Measurements from ENCODE around the gene UPF1. TPM values are rescaled to one million over a fixed set of nuclear protein-coding genes. Genes with fewer than 3 reads are reported as not detected.
A peak's percentile ranks its signal among the peaks of the same experiment; 100 is the strongest.

UPF1 gene
- total and polyA plus RNA-seq, 9 donors, result 29.8 to 44.3 (median 41.3) TPM

DNA sequence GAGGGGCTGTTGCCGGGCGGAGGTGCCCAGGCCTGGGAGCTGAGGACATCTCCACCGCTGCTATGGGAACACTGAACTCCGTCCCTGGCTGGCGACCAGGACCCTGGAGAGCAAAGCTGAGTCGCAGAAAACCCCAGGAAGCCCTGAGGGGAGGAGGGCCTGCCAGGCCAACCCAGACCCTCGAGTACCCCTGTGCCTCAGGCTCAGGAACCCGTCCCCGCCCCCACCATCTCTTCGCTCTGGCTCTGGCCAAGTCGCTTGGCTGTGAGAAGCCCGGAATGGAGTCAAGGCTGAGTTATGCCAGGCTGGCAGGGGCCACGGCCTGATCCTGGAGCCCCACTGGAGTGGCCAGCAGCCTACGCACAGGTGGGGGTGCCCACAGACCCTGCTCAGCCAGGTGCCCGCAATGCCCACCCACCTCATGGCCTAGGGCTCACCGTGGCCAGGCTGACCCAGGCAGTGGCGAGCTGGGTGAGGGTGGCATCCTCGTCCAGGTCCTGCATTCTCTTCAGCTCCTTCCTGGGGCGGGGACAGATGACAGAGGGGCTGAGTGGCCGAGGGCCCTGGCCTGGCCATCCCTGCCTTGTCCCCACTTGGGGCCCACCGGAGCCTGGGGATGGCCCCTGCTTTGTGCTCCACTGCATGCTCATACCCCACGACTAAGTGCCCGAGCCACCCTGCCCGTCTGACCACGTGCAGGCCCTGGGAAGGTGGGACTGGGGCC, 72.7 kb downstream of the UPF1 start:
- H3K9me3 ChIP-seq (replicated peaks; ENCODE audit: control insufficient read depth, low read depth, low read length), result no peaks in the 10 kb centered on the region
- no peak overlapping the region for H3K27ac ChIP-seq (ENCODE audit: low read length)
- peak; percentile 3 for DNase-seq
- H3K4me1 ChIP-seq (ENCODE audit: control insufficient read depth, insufficient read depth, low read length), result no peaks in the 10 kb centered on the region
- H3K36me3 ChIP-seq (ENCODE audit: control insufficient read depth, insufficient read depth, low read length), result peaks cover 83% of the 10 kb centered on the region
- WGBS (ENCODE audit: insufficient coverage), result 90% methylated on average over 25 of the region's 25 CpGs
- H3K27me3 ChIP-seq (ENCODE audit: control insufficient read depth, insufficient read depth, low read length), result no peaks in the 10 kb centered on the region
- H3K4me3 ChIP-seq (ENCODE audit: low read length), result no peak overlapping the region

DNA sequence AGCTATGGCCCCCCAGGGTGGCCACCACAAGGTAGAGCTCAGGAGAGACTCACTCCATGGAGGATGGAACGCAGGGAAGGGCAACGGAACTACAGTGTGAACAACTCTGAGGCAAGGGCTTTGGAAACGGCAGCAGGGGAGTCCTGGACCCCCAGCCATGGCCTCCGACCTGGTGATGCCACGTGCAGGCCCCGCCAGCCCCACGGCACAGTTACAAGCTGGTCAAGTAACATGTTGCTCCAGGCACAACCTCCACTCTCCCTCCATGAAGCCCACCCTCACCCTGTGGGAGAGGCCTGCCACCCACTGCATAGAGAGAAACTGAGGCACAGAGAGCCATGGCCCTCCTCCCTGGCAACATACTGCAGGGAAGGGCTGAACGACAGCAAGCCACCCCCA, 73.3 kb downstream of the UPF1 start:
- peaks cover 80% of the 10 kb centered on the region for H3K36me3 ChIP-seq (ENCODE audit: control insufficient read depth, insufficient read depth, low read length)
- H3K4me3 ChIP-seq (ENCODE audit: low read length), result no peak overlapping the region
- DNase-seq, result peak; percentile 4
- WGBS (ENCODE audit: insufficient coverage), result 91% methylated on average over 7 of the region's 8 CpGs
- H3K4me1 ChIP-seq (ENCODE audit: control insufficient read depth, insufficient read depth, low read length), result no peaks in the 10 kb centered on the region
- H3K9me3 ChIP-seq (replicated peaks; ENCODE audit: control insufficient read depth, low read depth, low read length), result no peaks in the 10 kb centered on the region
- H3K27me3 ChIP-seq (ENCODE audit: control insufficient read depth, insufficient read depth, low read length), result no peaks in the 10 kb centered on the region
- no peak overlapping the region for H3K27ac ChIP-seq (ENCODE audit: low read length)

DNA sequence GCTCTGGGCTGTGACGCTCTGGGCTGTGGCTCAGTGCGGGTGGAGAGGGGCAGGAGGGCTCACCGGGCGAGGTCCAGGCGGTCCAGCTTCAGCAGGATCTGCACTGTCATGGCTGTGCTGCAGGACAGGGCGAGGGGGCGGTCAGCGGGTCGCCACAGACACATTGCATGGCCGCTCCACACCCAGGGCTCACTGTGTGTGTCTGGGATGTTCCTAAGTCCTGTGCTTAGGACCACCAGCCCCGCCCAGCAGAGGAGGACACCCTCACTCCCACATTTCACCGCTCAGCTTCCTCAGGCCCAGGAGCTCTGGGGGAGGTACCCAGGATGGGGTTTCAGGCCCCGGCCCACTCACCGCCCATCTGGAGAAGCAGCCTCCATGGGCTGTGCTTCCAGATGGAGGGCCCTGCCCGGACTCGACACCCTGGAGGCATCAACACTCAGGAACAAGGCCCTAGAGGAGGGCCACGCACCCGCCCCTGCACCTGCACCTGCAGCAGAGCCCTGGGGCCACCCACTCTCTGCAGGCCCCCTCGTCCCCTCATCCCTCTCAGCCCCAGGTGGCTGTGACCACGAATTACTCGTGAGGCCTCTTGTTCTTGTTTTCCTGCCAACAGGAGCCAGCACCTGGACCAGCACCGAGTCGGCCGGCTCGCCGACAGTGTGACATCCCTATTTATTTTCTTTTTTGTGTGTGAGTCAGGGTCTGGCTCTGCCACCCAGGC, 73.9 kb downstream of the UPF1 start:
- Histone ChIP-seq H3K4me1 (ENCODE audit: control insufficient read depth, insufficient read depth, low read length) (no peaks in the 10 kb centered on the region), H3K36me3 (ENCODE audit: control insufficient read depth, insufficient read depth, low read length) (peaks cover 80% of the 10 kb centered on the region), H3K27me3 (ENCODE audit: control insufficient read depth, insufficient read depth, low read length) (no peaks in the 10 kb centered on the region), H3K4me3 (ENCODE audit: low read length) (no peak overlapping the region), H3K27ac (ENCODE audit: low read length) (no peak overlapping the region), H3K9me3 (replicated peaks; ENCODE audit: control insufficient read depth, low read depth, low read length) (no peaks in the 10 kb centered on the region)
- WGBS (ENCODE audit: insufficient coverage), result 73% methylated on average over 17 of the region's 26 CpGs
- DNase-seq, result peak; percentile 4

DNA sequence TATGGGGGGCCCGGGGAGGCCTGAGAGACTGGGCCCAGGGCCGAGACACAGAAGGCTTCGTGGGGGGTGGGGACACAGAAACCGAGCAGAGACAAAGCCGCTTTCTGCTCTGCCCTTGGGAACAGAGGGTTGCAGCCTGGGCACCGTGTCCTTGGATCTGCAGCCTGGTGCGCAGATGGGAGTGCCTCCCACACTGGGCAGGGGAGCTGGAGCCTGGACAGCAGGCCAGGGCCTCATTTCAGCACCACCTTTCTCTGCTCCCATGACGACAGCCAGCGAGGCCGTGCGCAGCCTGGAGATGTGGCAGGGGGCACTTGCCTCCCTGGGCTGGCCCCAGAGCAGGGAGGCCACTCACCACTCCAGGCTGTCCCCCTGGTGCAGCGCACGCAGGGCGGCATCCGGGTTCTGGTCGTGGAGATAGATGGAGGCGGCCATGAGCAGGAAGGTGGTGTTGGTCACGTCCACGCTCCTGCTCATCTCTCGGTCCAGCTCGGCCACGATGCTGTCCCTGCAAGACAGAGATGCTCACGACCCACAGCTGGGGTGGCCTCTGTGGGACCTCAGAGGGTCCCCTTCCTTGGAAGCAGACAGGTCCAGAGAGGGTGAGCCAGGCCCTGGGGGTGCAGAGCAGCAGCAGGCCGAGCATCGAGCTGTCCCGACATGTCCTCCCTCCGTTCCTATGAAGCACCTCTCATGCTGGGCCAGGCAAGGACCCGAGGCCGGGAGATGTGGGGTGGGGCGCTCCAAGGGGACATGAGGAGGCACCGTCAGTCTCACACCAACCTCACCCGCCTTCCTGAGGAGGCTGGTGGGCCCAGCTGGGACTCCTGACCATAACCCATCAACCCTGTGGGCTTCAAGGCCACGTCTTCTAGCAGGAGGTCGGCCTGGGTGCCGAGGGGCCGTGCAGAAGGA, 75.1 kb downstream of the UPF1 start:
- no peaks in the 10 kb centered on the region for H3K4me1 ChIP-seq (ENCODE audit: control insufficient read depth, insufficient read depth, low read length)
- 86% methylated on average over 32 of the region's 36 CpGs for WGBS (ENCODE audit: insufficient coverage)
- H3K9me3 ChIP-seq (replicated peaks; ENCODE audit: control insufficient read depth, low read depth, low read length), result no peaks in the 10 kb centered on the region
- H3K36me3 ChIP-seq (ENCODE audit: control insufficient read depth, insufficient read depth, low read length), result peaks cover 76% of the 10 kb centered on the region
- no peak overlapping the region for H3K4me3 ChIP-seq (ENCODE audit: low read length)
- no peak overlapping the region for H3K27ac ChIP-seq (ENCODE audit: low read length)
- DNase-seq, result peak; percentile 0
- H3K27me3 ChIP-seq (ENCODE audit: control insufficient read depth, insufficient read depth, low read length), result no peaks in the 10 kb centered on the region

DNA sequence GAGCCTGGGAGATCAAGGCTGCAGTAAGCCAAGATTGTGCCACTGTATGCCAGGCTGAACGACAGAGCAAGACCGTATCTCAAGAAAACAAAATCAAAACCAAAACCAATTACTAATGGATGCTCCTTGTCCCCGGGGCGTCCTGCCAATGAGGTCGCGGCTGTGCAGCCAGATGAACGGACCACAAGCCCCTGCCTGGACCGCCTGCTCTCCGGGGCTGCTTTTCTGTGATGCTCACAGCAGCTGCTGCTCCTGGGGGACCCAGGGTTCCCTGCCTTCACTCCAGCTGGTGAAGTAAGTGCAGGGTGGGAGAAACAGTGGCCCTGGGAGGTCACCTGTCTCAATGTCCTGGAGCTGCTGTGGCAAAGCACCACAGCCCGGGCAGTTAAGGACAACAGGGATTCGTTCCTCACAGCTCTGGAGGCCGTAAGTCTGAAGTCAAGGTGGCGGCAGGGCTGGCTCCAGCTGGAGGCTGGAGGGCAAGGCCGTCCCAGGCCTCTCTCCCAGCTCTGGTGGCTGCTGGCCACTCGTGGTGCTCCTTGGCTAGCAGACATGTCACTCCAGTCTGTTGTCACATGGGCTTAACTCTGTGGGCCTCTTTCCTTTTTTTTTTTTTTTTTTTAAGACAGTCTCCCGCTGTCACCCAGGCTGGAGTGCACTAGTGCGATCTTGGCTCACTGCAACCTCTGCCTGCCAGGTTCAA, 77.3 kb downstream of the UPF1 start:
- Histone ChIP-seq H3K27ac (ENCODE audit: low read length) (no peak overlapping the region), H3K27me3 (ENCODE audit: control insufficient read depth, insufficient read depth, low read length) (no peaks in the 10 kb centered on the region), H3K9me3 (replicated peaks; ENCODE audit: control insufficient read depth, low read depth, low read length) (no peaks in the 10 kb centered on the region), H3K36me3 (ENCODE audit: control insufficient read depth, insufficient read depth, low read length) (peaks cover 79% of the 10 kb centered on the region), H3K4me1 (ENCODE audit: control insufficient read depth, insufficient read depth, low read length) (no peaks in the 10 kb centered on the region), H3K4me3 (ENCODE audit: low read length) (no peak overlapping the region)
- no peak for DNase-seq
- WGBS (ENCODE audit: insufficient coverage), result 88% methylated on average over 15 of the region's 17 CpGs

DNA sequence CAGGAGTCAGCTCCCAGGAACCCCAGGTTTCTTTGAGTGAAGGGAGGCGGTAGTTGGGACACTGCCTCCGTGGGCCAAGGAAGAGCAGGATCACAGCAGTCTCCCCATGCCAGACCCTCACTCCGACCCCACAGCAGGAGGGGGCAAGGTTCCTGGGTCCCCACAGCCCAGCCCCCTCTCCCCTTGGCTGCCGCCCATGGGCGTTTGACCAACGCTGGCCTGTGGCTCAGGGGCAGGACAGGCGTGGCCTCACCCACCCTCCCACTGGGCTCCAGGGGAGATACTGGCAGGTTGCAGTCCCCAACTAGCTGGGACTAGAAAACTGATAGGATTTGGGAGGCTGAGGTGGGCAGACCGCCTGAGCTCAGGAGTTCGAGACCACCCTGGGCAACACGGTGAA, 78.3 kb downstream of the UPF1 start:
- Histone ChIP-seq H3K9me3 (replicated peaks; ENCODE audit: control insufficient read depth, low read depth, low read length) (no peaks in the 10 kb centered on the region), H3K4me1 (ENCODE audit: control insufficient read depth, insufficient read depth, low read length) (no peaks in the 10 kb centered on the region), H3K36me3 (ENCODE audit: control insufficient read depth, insufficient read depth, low read length) (peaks cover 73% of the 10 kb centered on the region), H3K27ac (ENCODE audit: low read length) (no peak overlapping the region), H3K4me3 (ENCODE audit: low read length) (no peak overlapping the region), H3K27me3 (ENCODE audit: control insufficient read depth, insufficient read depth, low read length) (no peaks in the 10 kb centered on the region)
- no peak for DNase-seq
- WGBS (ENCODE audit: insufficient coverage), result 100% methylated on average over 4 of the region's 10 CpGs

DNA sequence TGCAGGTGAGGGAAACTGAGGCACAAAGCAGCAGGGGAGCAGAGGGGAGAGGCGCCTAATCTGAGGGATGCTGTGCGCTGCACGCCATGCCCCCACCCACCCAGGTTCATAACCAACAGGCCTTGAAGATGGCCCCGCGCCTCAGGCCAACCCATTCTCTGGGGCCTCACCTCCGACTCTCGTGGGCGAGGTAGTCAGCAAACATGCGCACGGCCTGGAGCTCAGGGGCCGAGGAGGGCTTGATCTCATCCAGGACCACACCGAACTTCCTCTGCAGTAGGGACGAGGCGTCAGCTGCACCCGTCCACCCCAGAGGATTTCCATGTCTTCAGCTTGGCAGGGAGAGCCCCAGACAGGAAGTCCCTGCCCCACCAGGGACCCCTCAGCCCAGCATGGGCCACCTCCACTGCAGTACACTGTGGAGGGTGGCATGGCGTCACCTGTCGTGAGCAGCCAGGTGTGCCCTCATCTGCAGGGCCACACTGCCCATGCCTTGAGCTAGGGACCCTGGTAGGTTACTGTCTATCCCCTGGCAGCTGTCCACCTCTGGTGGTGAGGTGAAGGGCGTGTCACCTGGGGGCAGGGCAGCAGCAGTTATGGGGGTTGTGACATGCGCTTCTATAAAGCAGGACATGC, 79.2 kb downstream of the UPF1 start:
- no peaks in the 10 kb centered on the region for H3K4me1 ChIP-seq (ENCODE audit: control insufficient read depth, insufficient read depth, low read length)
- 85% methylated on average over 15 of the region's 19 CpGs for WGBS (ENCODE audit: insufficient coverage)
- peaks cover 70% of the 10 kb centered on the region for H3K36me3 ChIP-seq (ENCODE audit: control insufficient read depth, insufficient read depth, low read length)
- H3K4me3 ChIP-seq (ENCODE audit: low read length), result no peak overlapping the region
- no peak for DNase-seq
- H3K9me3 ChIP-seq (replicated peaks; ENCODE audit: control insufficient read depth, low read depth, low read length), result no peaks in the 10 kb centered on the region
- H3K27ac ChIP-seq (ENCODE audit: low read length), result no peak overlapping the region
- no peaks in the 10 kb centered on the region for H3K27me3 ChIP-seq (ENCODE audit: control insufficient read depth, insufficient read depth, low read length)

DNA sequence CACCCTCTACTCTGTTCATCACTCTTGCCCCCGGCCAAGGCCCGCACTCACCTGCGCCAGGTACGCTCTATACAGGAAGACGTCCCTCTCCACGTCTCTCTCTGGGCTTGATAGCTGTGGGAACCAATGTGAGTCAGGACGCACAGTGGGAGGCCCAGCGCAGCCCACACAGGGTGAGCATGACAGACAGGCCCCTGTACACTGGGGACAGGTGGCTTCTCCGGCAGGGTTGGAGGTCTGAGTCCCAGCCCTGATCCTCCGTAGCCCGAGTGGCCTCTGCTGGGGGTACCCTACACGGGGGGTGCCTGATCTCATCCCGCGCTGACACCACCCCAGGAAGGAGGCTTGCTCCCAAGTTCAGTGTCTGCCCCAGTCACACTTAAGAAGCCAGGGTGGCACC, 81.2 kb downstream of the UPF1 start:
- Histone ChIP-seq H3K36me3 (ENCODE audit: control insufficient read depth, insufficient read depth, low read length) (peaks cover 50% of the 10 kb centered on the region), H3K27ac (ENCODE audit: low read length) (no peak overlapping the region), H3K4me1 (ENCODE audit: control insufficient read depth, insufficient read depth, low read length) (peaks cover 5% of the 10 kb centered on the region), H3K27me3 (ENCODE audit: control insufficient read depth, insufficient read depth, low read length) (no peaks in the 10 kb centered on the region), H3K4me3 (ENCODE audit: low read length) (no peak overlapping the region), H3K9me3 (replicated peaks; ENCODE audit: control insufficient read depth, low read depth, low read length) (no peaks in the 10 kb centered on the region)
- 98% methylated on average over 11 of the region's 14 CpGs for WGBS (ENCODE audit: insufficient coverage)
- no peak for DNase-seq

DNA sequence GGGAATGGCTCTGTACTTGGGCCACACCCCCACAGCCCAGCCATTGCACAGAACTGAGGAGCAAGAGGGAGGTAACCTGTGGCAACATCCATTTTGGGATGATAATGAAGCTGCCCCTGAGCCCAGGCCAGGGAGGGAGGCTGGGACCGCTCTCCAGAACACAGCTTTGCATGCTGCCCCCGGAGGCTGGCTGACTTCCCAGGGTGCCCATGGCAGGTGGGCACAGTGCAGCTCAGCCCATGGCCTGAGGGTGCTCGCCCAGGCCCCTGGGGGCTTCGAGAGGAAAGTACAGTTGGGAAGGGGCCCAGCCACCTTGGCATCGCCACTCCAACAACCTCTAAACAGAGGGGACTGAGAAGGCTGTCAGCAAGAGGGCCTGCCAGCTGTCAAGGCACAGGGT, 81.7 kb downstream of the UPF1 start:
- Histone ChIP-seq H3K4me1 (ENCODE audit: control insufficient read depth, insufficient read depth, low read length) (peaks cover 11% of the 10 kb centered on the region), H3K36me3 (ENCODE audit: control insufficient read depth, insufficient read depth, low read length) (peaks cover 48% of the 10 kb centered on the region), H3K4me3 (ENCODE audit: low read length) (no peak overlapping the region), H3K27me3 (ENCODE audit: control insufficient read depth, insufficient read depth, low read length) (no peaks in the 10 kb centered on the region), H3K9me3 (replicated peaks; ENCODE audit: control insufficient read depth, low read depth, low read length) (no peaks in the 10 kb centered on the region), H3K27ac (ENCODE audit: low read length) (no peak overlapping the region)
- DNase-seq, result no peak
- WGBS (ENCODE audit: insufficient coverage), result 84% methylated on average over 2 of the region's 5 CpGs

All from muscle of leg (tissue), 11 donors.